HepG2 (cell line): ENCODE results near the gene RNPEPL1. TPM values are rescaled to one million over a fixed set of nuclear protein-coding genes. Genes with fewer than 3 reads are reported as not detected.

Experiments used
- ATAC-seq: fragments of 200-7000 bp; cut with Tn5 transposase; 3 replicates; pipeline ENCODE4 v1.9.1; 2020; ENCODE audit warnings: mild to moderate bottlenecking, moderate library complexity
- BruUV-seq: library from RNA; stranded (reverse); fragments of 400-500 nt; replicated peaks from 2 replicates; lab custom pipeline; 2021; lab: Mats Ljungman, UMichigan
- CTCF ChIA-PET: fragments of 300-600 bp; formaldehyde crosslinking; extraction: SDS; loops from one replicate; lab custom pipeline; 2021; ENCODE audit warnings: low total read pairs, inconsistent platforms, low intra/inter-chr PET ratio; lab: Yijun Ruan, JAX
- POLR2A ChIA-PET: fragments of 350-600 bp; sonication (Branson Sonifier 250); formaldehyde crosslinking; loops from one replicate; lab custom pipeline; 2020; ENCODE audit warnings: antibody characterized with exemption, inconsistent platforms; lab: Yijun Ruan, JAX
- DNase-seq: peaks from one replicate; pipeline ENCODE4 v3.0.0-alpha.2; 2015; ENCODE audit warnings: low spot score
- FAIRE-seq: peaks from 3 replicates; lab custom pipeline; 2011; peaks lifted over from hg19 to GRCh38; lab: Jason Lieb, UNC
- H2AFZ ChIP-seq: one replicate; pipeline ENCODE4 v1.6.1; 2011; ENCODE audit warnings: low read length, inconsistent platforms
- H3K27ac ChIP-seq: fragments of 300-600 bp; 3 replicates; pipeline ENCODE4 v1.8.0; 2011; ENCODE audit warnings: mixed run types, mild to moderate bottlenecking, mixed read lengths, low read length, inconsistent platforms; ENCODE audit not compliant: insufficient read depth; ENCODE audit errors: extremely low read length
- H3K27me3 ChIP-seq, 2 experiments: fragments of 200-600 bp in 1 of 2; 2 replicates in 1 of 2; 3 replicates in 1 of 2; pipeline versions ENCODE4 v1.6.0 to v1.8.0; 2011; ENCODE audit warnings: low read length in 2 of 2, mild to moderate bottlenecking in 2 of 2, moderate library complexity in 2 of 2, inconsistent platforms in 1 of 2; ENCODE audit not compliant: insufficient read depth in 2 of 2, control insufficient read depth in 1 of 2
- H3K36me3 ChIP-seq, 2 experiments: fragments of 200-600 bp in 1 of 2; replicated peaks in 1 of 2; 2 replicates in 1 of 2; 3 replicates in 1 of 2; pipeline versions ENCODE4 v1.5.1 to v1.8.0; 2011; ENCODE audit warnings: low read length in 2 of 2, inconsistent platforms in 1 of 2; ENCODE audit not compliant: insufficient read depth in 2 of 2, control insufficient read depth in 1 of 2
- H3K4me1 ChIP-seq: 2 replicates; pipeline ENCODE4 v1.5.1; 2012; ENCODE audit warnings: low read length, inconsistent platforms; ENCODE audit not compliant: insufficient read depth
- H3K4me2 ChIP-seq: 2 replicates; pipeline ENCODE4 v1.6.0; 2011; ENCODE audit warnings: low read depth, low read length, inconsistent platforms
- H3K4me3 ChIP-seq, 3 experiments: fragments of 200-600 bp in 1 of 3; sonication (generic), shearing (Covaris generic) in 1 of 3; replicated peaks in 1 of 3; 2 replicates each; pipeline ENCODE4 v1.5.1; 2011 to 2016; ENCODE audit warnings: low read length in 3 of 3, inconsistent platforms in 2 of 3, low read depth in 2 of 3, mild to moderate bottlenecking in 2 of 3, control low read depth in 1 of 3, mixed read lengths in 1 of 3; ENCODE audit not compliant: insufficient read depth in 1 of 3
- H3K79me2 ChIP-seq: one replicate; pipeline ENCODE4 v1.6.1; 2011; ENCODE audit warnings: low read length, inconsistent platforms; ENCODE audit not compliant: insufficient read depth
- H3K9ac ChIP-seq: 2 replicates; pipeline ENCODE4 v1.6.0; 2011; ENCODE audit warnings: mild to moderate bottlenecking, low read depth, low read length, inconsistent platforms; ENCODE audit not compliant: insufficient read depth
- H3K9me3 ChIP-seq: 2 replicates; pipeline ENCODE4 v1.5.1; 2012; ENCODE audit warnings: mild to moderate bottlenecking, low read length
- H4K20me1 ChIP-seq: 2 replicates; pipeline ENCODE4 v1.6.0; 2011; ENCODE audit warnings: inconsistent platforms, mild to moderate bottlenecking, low read length, moderate library complexity; ENCODE audit not compliant: insufficient read depth
- CBX1 ChIP-seq: IDR thresholded peaks from one replicate; pipeline ENCODE4 v1.6.1; 2016; ENCODE audit warnings: antibody characterized with exemption, low read depth
- CHCHD3 ChIP-seq: sonication (generic); formaldehyde crosslinking; IDR thresholded peaks from 2 replicates; pipeline ENCODE4 v1.8.0; 2022; ENCODE audit warnings: mild to moderate bottlenecking, missing genetic modification reagents, moderate library complexity
- CHD4 ChIP-seq: fragments of 200-600 bp; sonication (generic); IDR thresholded peaks from 2 replicates; pipeline ENCODE4 v1.7.0; 2017; ENCODE audit warnings: mild to moderate bottlenecking, low read length, borderline replicate concordance
- HOXA3 ChIP-seq: sonication (generic); formaldehyde crosslinking; IDR thresholded peaks from 2 replicates; pipeline ENCODE4 v1.5.0; 2020; ENCODE audit warnings: missing genetic modification reagents
- MAFK ChIP-seq, 2 experiments: IDR thresholded peaks in 1 of 2; conservative IDR thresholded peaks in 1 of 2; 2 replicates each; pipeline ENCODE4 v1.6.1; 2011; ENCODE audit warnings: improper control_type of control experiment in 2 of 2, low read length in 2 of 2
- MXD4 ChIP-seq: IDR thresholded peaks from 2 replicates; pipeline ENCODE4 v1.6.1; 2016; ENCODE audit warnings: mild to moderate bottlenecking, missing biosample characterization, missing genetic modification reagents
- RAD21 ChIP-seq: fragments of 450-650 bp; formaldehyde crosslinking; IDR thresholded peaks from 2 replicates; pipeline ENCODE4 v1.5.0; 2020; ENCODE audit warnings: mild to moderate bottlenecking
- RARG ChIP-seq: sonication (generic); formaldehyde crosslinking; IDR thresholded peaks from 2 replicates; pipeline ENCODE4 v1.4.0; 2020; ENCODE audit warnings: low read depth, mild to moderate bottlenecking, missing genetic modification reagents
- SIX1 ChIP-seq: sonication (generic); formaldehyde crosslinking; IDR thresholded peaks from 2 replicates; pipeline ENCODE4 v1.4.0; 2020; ENCODE audit warnings: missing genetic modification reagents, borderline replicate concordance
- ZNF121 ChIP-seq: sonication (generic); formaldehyde crosslinking; IDR thresholded peaks from 2 replicates; pipeline ENCODE4 v1.5.0; 2020; ENCODE audit warnings: mild to moderate bottlenecking, missing genetic modification reagents
- ZNF552 ChIP-seq: sonication (generic); formaldehyde crosslinking; IDR thresholded peaks from 2 replicates; pipeline ENCODE4 v1.9.0; 2022; ENCODE audit warnings: missing genetic modification reagents, mild to moderate bottlenecking, borderline replicate concordance
- ZNF747 ChIP-seq: sonication (generic); formaldehyde crosslinking; IDR thresholded peaks from 2 replicates; pipeline ENCODE4 v1.8.1; 2023; ENCODE audit warnings: missing genetic modification reagents, mild to moderate bottlenecking, borderline replicate concordance
- WGBS: methylation state at CpG from one replicate; pipeline ENCODE4 v1.1.6; 2017; ENCODE audit warnings: low lambda C conversion rate; 5-methylcytosine and 5-hydroxymethylcytosine counted together
- in situ Hi-C: cut with HindIII; loops from 2 replicates; pipeline ENCODE4 v1.10.0; 2017; ENCODE audit warnings: low pct_unique_long_range_greater_than_20kb; ENCODE audit not compliant: extremely low pct_ligation_motif_present
- intact Hi-C: fragments of 100-400 bp; cut with micrococcal nuclease; formaldehyde crosslinking; loops from one replicate; pipeline ENCODE4 v1.10.0; 2022; ENCODE audit not compliant: unreplicated experiment
- polyA plus RNA-seq, 8 experiments: library from polyadenylated mRNA; depleted of rRNA in 3 of 8; stranded (reverse) in 7 of 8; unstranded in 1 of 8; fragments of >200 nt; fragmentation: Illumina TruSeq in 4 of 8; extraction: Trizol in 4 of 8; gene quantifications; 2 replicates each; pipeline versions ENCODE4 v1.2.1 to v1.2.3, GENCODE V29; 2011 to 2016; ENCODE audit warnings: low read depth in 4 of 8, missing spikeins in 1 of 8, mixed read lengths in 1 of 8; ENCODE audit not compliant: insufficient read depth in 1 of 8
- total RNA-seq, 5 experiments: library from RNA; depleted of rRNA; stranded (reverse); fragments of >200 nt; fragmentation: Illumina TruSeq; extraction: Trizol; gene quantifications; 2 replicates each; pipeline ENCODE4 v1.2.3, GENCODE V29; 2016; ENCODE audit warnings: low read depth in 1 of 5

Gene RNPEPL1
- total and polyA plus RNA-seq, 2 of the 13 experiments (the other 11 are each of a cell fraction or from before 2014, with no cell fraction given), result 13.0 to 18.0 TPM

GRCh38 chr2:240620859-240621258 is 52.6 kb downstream of the RNPEPL1 start (continued):
- TF ChIP-seq MAFK (conservative IDR thresholded peaks at IDR 0.05 in 1 of 2, IDR thresholded peaks at IDR 0.05 in 1 of 2; ENCODE audit: low read length in 2 of 2) (no peak), ZNF552 (CRISPR knock-in tag) (no peak), CBX1 (no peak), RARG (CRISPR knock-in tag) (no peak), HOXA3 (CRISPR knock-in tag) (no peak), CHD4 (no peak)

DNA sequence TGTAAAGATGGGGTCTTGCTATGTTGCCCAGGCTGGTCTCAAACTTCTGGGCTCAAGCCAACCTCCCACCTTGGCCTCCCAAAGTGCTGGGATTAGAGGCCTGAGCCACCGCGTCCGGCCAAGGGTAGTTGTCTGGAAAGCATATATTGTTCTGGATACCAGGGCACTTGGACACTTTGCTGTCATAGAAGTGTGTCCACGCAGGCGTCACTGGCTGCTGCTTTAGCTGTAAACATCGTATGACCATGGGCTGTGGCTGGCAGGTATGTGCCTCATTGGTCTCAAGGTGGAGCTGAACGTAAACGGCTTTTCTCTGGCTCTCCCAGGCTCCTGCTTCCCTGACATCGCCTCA is 53.8 kb downstream of the RNPEPL1 start:
- CTCF ChIA-PET, result no interaction called here

More for the DNA sequence above, 53.8 kb downstream of the RNPEPL1 start:
- Histone ChIP-seq H3K79me2 (no peaks in the 10 kb centered on the region), H4K20me1 (no peaks in the 10 kb centered on the region), H3K36me3 (peaks cover 14 to 30% of the 10 kb centered on the region in 2 experiments), H3K27me3 (no peaks in the 10 kb centered on the region; a peak in 1 of 5 replicates), H3K4me1 (peaks cover 26% of the 10 kb centered on the region), H3K27ac (no peak overlapping the region), H3K4me3 (no peak overlapping the region), H3K9ac (no peak overlapping the region), H3K9me3 (peaks cover 9% of the 10 kb centered on the region; the same call in 1 of the 2 replicates), H2AFZ (no peak overlapping the region), H3K4me2 (no peak overlapping the region)
- no peak for TF ChIP-seq MXD4 (CRISPR knock-in tag)
- no peak for TF ChIP-seq SIX1
- peak; percentile 69; the same call in 1 of the 2 replicates for TF ChIP-seq ZNF121 (CRISPR knock-in tag)
- no peak for TF ChIP-seq RAD21 (CRISPR knock-in tag)
- TF ChIP-seq ZNF747 (CRISPR knock-in tag), result no peak
- TF ChIP-seq CHCHD3 (CRISPR knock-in tag), result no peak
- intact Hi-C loops, result no loop called here
- in situ Hi-C loops, result no loop called here
- no TSS peak for BruUV-seq
- ATAC-seq, result no peak
- FAIRE-seq, result no peak
- no peak for DNase-seq
- POLR2A ChIA-PET, result interaction anchor here (1.3 to 7.1 kb wide), 2 partner anchors 9 to 17 kb away, joined by 3 to 46 read pairs; no protein-coding TSS in a partner anchor
- WGBS, result 85% methylated on average over 9 of the region's 9 CpGs
